Lung (tissue), 12 donors: ENCODE data around the gene MTUS2. TPM values are rescaled to one million over a fixed set of nuclear protein-coding genes. Genes with fewer than 3 reads are reported as not detected.
A peak's percentile ranks its signal among the peaks of the same experiment; 100 is the strongest.

Experiments used
- ATAC-seq: fragments of 200-7000 bp; cut with Tn5 transposase; one replicate; pipeline ENCODE4 v1.9.1; 2020; ENCODE audit warnings: moderate number of reproducible peaks; ENCODE audit not compliant: insufficient read depth, low FRiP score
- DNase-seq, 3 donors: peaks; one replicate each; pipeline ENCODE4 v3.0.0-alpha.2; 2013 to 2017
- H3K27ac ChIP-seq, 2 donors: one replicate each; pipeline ENCODE4 v1.5.1; 2013; ENCODE audit warnings: mild to moderate bottlenecking in 2 of 2, moderate library complexity in 2 of 2, control low read depth in 1 of 2, inconsistent platforms in 1 of 2, low read depth in 1 of 2, low read length in 1 of 2
- H3K27me3 ChIP-seq, 3 donors: one replicate each; pipeline ENCODE4 v1.5.1; 2013; ENCODE audit warnings: low read length in 2 of 3; ENCODE audit not compliant: control insufficient read depth in 3 of 3, insufficient read depth in 3 of 3
- H3K36me3 ChIP-seq, 4 donors: one replicate each; pipeline ENCODE4 v1.5.1; 2013; ENCODE audit warnings: low read length in 4 of 4, mild to moderate bottlenecking in 1 of 4, moderate library complexity in 1 of 4; ENCODE audit not compliant: control insufficient read depth in 4 of 4, insufficient read depth in 4 of 4
- H3K4me1 ChIP-seq, 5 donors: one replicate each; pipeline ENCODE4 v1.5.1; 2013; ENCODE audit warnings: low read length in 5 of 5, mild to moderate bottlenecking in 2 of 5, moderate library complexity in 1 of 5; ENCODE audit not compliant: control insufficient read depth in 5 of 5, insufficient read depth in 5 of 5
- H3K4me3 ChIP-seq: one replicate; pipeline ENCODE4 v1.5.1; 2013; ENCODE audit warnings: mild to moderate bottlenecking, control low read depth, moderate library complexity
- H3K9ac ChIP-seq, 2 donors: one replicate each; pipeline ENCODE4 v1.5.1; 2013; ENCODE audit warnings: low read length in 2 of 2, control low read depth in 1 of 2; ENCODE audit not compliant: insufficient read depth in 1 of 2
- H3K9me3 ChIP-seq, 4 donors: one replicate each; pipeline ENCODE4 v1.5.1; 2013; ENCODE audit warnings: low read length in 3 of 4, mild to moderate bottlenecking in 1 of 4, moderate library complexity in 1 of 4; ENCODE audit not compliant: control insufficient read depth in 4 of 4, insufficient read depth in 3 of 4
- CTCF ChIP-seq: IDR thresholded peaks from 2 replicates; pipeline ENCODE4 v1.5.1; 2012; ENCODE audit warnings: mild to moderate bottlenecking; ENCODE audit errors: control extremely low read depth, extremely low read depth
- WGBS, 2 donors: extraction: QIAGEN DNeasy Blood & Tissue Kit; methylation state at CpG; one replicate each; pipeline ENCODE4 v1.1.7; 2013; 5-methylcytosine and 5-hydroxymethylcytosine counted together
- polyA plus RNA-seq, 2 donors: library from polyadenylated mRNA; stranded (reverse); fragments of 200-250 nt; gene quantifications; one replicate each; pipeline ENCODE4 v1.2.1, GENCODE V29; 2013
- total RNA-seq, 2 donors: library from RNA; depleted of rRNA in 1 of 2; stranded (reverse); fragments of >200 nt in 1 of 2; gene quantifications; one replicate each; pipeline ENCODE4 v1.2.1, GENCODE V29; 2014 to 2021
- donor health status: control.
- donor health status: control.
- donor health status: Bipolar disorder and iron deficiency.
- donor health status: healthy.
- donor health status: DM: yes; HTN: yes; CAD: no.

Gene MTUS2
- total and polyA plus RNA-seq, 4 donors, result 0.03 to 0.54 (median 0.08) TPM

DNA sequence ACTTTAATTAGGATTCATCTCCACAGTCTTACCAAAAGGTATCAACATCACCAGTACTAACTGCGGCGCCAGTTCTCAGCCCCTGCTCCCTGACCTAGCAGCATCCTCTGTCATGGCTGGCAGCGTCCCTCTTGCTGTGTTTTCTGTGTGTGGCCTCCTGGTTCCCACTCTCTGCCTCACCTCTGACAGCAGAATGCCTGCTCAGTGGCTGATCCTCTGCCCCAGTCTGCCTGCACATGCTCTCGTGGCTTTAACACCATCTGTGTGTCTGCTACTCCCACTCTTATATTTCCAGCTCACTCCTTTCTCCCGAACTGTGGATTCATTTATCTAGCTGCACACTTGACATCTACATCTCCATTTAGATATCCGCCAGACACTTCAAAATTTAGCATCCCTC, 341.5 kb downstream of the MTUS2 start:
- H3K9me3 ChIP-seq, result no peaks in the 10 kb centered on the region
- H3K27ac ChIP-seq, result no peak overlapping the region
- DNase-seq, result no peak
- 64 to 67% methylated on average over 6 of the region's 6 CpGs for whole genome bisulfite sequencing, 2 donors
- H3K4me1 ChIP-seq, result no peaks in the 10 kb centered on the region
- H3K9ac ChIP-seq, result no peak overlapping the region
- H3K36me3 ChIP-seq, result no peaks in the 10 kb centered on the region
- no peak for TF ChIP-seq CTCF
- no peak for ATAC-seq
- H3K4me3 ChIP-seq, result no peak overlapping the region
- H3K27me3 ChIP-seq, result peaks cover 0 to 2% (median 0%) of the 10 kb centered on the region in 3 donors

GRCh38 chr13:29162638-29163235, 342.6 kb downstream of the MTUS2 start:
- Histone ChIP-seq H3K4me1 (no peaks in the 10 kb centered on the region), H3K9ac (no peak overlapping the region), H3K9me3 (no peaks in the 10 kb centered on the region), H3K27ac (no peak overlapping the region), H3K36me3 (no peaks in the 10 kb centered on the region), H3K27me3 (peaks cover 0 to 2% (median 0%) of the 10 kb centered on the region in 3 donors), H3K4me3 (no peak overlapping the region)
- no peak for DNase-seq
- 62 to 71% methylated on average over 6 of the region's 6 CpGs for WGBS, 2 donors
- no peak for ATAC-seq
- no peak for TF ChIP-seq CTCF

- no peak for ATAC-seq
- Histone ChIP-seq H3K36me3 (no peaks in the 10 kb centered on the region), H3K9me3 (no peaks in the 10 kb centered on the region), H3K9ac (no peak overlapping the region), H3K4me3 (no peak overlapping the region), H3K27ac (no peak overlapping the region), H3K27me3 (peaks cover 0 to 2% (median 0%) of the 10 kb centered on the region in 3 donors), H3K4me1 (no peaks in the 10 kb centered on the region)
- WGBS, 2 donors, result 86 to 88% methylated on average over 7 of the region's 7 CpGs
- TF ChIP-seq CTCF, result no peak
- peak in 2 of 3 donors; percentile 19 to 57 for DNase-seq
These were observed 344.0 kb downstream of the MTUS2 start for GRCh38 chr13:29164116-29164515.

DNA sequence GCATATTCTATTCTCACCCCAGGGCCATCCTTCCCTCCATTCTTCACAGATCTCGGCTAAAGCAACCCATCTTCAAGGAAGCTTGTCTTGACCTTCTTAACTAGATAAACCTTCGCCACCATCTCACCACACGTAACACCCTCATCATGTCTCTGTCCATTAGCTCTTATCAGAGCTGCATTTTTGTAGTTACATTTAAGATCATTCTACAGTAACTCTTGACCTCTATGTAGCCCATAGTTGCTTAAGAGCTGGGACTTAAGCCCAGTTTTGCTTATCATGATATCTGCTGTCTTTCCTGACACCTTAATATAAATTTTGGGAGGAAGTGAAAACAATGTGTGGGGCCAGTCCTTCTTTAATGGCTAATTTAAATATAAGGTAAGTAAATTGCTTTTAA, 345.1 kb downstream of the MTUS2 start:
- H3K9me3 ChIP-seq, result no peaks in the 10 kb centered on the region
- TF ChIP-seq CTCF, result no peak
- DNase-seq, result peak in 1 of 3 donors; percentile 27
- peaks cover 0 to 5% (median under 1%) of the 10 kb centered on the region in 5 donors for H3K4me1 ChIP-seq
- no peak overlapping the region for H3K4me3 ChIP-seq
- no peaks in the 10 kb centered on the region for H3K36me3 ChIP-seq
- ATAC-seq, result no peak
- no peak overlapping the region for H3K27ac ChIP-seq
- WGBS, 2 donors, result 72 to 85% methylated on average over 3 of the region's 3 CpGs
- no peak overlapping the region for H3K9ac ChIP-seq
- H3K27me3 ChIP-seq, result peaks cover 0 to 2% (median 0%) of the 10 kb centered on the region in 3 donors
